DND-41 (cell line): ENCODE data around the gene INF2.

Experiments
- EZH2 ChIP-seq: IDR thresholded peaks from 3 replicates; pipeline ENCODE4 v1.6.1; 2012; ENCODE audit warnings: borderline replicate concordance, low read depth, mild to moderate bottlenecking, moderate library complexity, low read length, inconsistent platforms; ENCODE audit not compliant: severe bottlenecking
- TF ChIP-seq, protein P1 (sequence below): IDR thresholded peaks from 2 replicates; pipeline ENCODE4 v1.5.1; 2012; ENCODE audit warnings: borderline replicate concordance, low read length, moderate library complexity, mild to moderate bottlenecking; ENCODE audit not compliant: poor library complexity, severe bottlenecking; ENCODE audit errors: extremely low read depth

DNA sequence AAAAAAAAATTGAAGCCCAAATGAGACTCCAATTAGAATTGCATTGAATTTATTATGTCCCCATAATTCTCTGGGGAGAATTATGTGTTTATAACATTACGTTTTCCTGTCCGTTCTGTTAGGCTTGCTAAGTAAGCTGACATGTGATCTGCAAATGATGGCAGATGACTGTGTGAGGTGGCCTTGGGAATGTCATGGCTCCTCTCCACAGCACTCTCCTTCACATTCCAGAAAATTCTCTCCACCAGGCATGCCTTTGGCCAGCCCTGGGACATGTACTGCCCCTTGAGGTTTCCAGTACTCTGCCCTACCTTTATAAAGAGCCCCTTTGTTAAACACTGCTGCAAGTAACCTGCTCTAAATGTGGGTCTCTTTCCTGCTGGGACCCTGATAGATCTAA is 28.3 kb upstream of the INF2 start:
- TF ChIP-seq, protein P1, sequence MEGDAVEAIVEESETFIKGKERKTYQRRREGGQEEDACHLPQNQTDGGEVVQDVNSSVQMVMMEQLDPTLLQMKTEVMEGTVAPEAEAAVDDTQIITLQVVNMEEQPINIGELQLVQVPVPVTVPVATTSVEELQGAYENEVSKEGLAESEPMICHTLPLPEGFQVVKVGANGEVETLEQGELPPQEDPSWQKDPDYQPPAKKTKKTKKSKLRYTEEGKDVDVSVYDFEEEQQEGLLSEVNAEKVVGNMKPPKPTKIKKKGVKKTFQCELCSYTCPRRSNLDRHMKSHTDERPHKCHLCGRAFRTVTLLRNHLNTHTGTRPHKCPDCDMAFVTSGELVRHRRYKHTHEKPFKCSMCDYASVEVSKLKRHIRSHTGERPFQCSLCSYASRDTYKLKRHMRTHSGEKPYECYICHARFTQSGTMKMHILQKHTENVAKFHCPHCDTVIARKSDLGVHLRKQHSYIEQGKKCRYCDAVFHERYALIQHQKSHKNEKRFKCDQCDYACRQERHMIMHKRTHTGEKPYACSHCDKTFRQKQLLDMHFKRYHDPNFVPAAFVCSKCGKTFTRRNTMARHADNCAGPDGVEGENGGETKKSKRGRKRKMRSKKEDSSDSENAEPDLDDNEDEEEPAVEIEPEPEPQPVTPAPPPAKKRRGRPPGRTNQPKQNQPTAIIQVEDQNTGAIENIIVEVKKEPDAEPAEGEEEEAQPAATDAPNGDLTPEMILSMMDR, result no peak
- no peak for TF ChIP-seq EZH2
